G401.6 (cell line): ENCODE data around the gene DEPP1.

Experiments
- FAIRE-seq: peaks from 2 replicates; lab custom pipeline; 2012; peaks lifted over from hg19 to GRCh38; lab: Jason Lieb, UNC

DEPP1 gene

DNA sequence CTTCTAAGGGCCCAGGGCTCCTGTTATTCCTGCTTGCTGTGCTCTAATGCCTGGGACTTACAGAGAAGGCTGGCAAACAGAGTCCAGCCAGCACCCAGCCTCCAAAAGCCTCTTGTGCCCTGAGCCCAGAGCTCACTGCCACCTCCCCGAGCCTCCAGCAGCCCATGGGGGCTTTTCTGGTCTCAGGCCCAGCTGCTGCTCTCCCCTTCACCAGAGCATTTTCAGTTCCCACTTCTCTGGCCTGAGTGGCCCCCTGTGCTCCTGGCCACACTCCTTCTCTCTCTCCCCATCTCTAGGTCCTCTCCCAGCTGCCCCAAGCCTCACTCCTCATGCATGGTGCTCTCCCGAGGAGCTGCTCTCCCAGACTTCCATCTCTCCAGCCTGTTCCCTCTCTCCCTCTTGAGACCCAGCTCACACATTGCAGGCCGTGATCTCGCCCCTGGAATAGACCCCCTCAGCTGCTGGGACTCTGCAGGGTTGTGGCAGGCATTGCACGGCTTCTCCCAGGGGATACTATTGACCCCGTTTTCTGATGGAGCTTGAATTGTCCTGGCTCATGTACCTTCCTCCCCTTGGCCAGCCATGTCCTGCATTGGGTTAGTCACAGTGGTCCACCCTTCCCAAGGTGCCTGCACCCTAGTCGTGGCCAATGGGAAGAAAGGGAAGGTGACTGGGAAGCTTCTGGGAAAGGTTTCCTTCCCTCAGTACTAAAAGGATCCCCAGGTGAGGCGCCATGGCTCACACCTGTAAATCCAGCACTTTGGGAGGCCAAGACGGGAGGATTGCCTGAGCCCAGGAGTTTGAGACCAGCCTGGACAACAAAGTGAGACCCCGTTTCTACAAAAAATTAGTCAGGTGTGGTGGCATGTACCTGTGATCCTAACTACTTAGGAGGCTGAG lies 28.0 kb downstream of the DEPP1 start:
- no peak for FAIRE-seq

DNA sequence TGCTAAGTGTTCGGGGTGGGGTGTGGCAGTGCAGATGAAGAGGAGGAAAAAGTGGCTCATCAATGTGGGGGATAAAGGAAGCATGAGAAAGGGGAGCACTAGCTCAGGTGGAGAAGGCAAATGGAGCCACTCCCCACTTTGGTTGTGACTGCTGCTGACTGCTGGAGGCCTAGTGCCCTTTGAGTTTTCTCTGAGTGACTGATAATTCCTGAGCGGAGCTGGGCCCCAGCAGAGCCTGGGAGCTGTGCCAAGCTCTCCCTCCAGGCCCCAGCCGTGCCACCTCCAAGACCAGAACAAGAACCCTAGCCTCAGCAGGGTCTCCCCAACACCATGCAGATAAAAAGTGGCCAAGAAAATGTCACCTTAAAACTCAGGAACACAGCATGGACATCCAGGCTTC lies 28.7 kb downstream of the DEPP1 start:
- no peak for FAIRE-seq

DNA sequence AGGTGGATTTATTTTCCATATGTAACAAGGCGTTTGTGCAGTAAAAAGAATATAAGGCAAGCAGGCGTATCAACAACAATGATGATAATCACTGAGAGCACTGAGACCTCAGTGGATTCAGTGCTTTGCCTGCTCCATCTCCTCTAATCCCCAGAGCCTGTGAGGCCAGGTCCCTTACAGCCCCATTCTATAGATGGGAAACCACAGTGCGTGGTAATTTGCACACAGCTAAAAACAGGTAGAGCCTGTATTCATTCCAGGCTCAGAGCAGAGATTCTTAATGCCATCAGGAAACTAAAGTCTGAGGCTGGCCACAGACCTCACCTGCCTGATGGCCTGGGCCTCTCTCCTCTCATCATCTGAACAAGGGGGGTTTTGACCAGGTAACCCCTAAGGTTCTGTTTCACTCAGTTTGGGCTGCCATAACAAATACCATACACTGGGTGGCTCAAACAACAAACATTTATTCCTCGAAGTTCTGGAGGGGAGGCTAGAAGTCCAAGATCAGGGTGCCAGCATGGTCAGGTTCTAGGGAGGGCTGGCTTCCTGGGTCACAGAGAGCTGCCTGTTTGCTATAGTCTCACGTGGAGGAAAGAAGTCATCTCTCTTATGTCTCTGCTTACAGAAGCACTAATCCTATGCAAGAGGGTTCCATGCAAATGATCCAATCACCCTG lies 29.3 kb downstream of the DEPP1 start:
- FAIRE-seq: no peak

DNA sequence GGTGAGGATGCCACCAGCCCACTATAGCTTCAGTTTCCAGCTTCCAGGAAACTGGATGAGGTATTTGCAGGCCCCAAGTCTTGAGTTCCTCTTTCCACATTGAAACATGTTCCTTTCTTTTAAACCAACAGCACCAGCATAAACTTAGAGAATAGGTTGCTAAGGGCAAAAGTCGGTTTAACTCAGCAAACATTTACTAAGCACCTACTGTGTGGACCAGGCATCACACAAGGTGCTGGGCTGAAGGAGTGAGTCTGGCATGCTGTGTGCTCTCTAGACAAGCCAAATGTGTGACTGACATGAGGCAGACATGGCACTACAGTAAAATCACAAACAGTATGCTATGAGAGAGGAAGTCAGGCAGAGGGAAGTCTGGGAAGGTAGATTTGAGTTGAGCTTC lies 30.0 kb downstream of the DEPP1 start:
- FAIRE-seq: no peak

DNA sequence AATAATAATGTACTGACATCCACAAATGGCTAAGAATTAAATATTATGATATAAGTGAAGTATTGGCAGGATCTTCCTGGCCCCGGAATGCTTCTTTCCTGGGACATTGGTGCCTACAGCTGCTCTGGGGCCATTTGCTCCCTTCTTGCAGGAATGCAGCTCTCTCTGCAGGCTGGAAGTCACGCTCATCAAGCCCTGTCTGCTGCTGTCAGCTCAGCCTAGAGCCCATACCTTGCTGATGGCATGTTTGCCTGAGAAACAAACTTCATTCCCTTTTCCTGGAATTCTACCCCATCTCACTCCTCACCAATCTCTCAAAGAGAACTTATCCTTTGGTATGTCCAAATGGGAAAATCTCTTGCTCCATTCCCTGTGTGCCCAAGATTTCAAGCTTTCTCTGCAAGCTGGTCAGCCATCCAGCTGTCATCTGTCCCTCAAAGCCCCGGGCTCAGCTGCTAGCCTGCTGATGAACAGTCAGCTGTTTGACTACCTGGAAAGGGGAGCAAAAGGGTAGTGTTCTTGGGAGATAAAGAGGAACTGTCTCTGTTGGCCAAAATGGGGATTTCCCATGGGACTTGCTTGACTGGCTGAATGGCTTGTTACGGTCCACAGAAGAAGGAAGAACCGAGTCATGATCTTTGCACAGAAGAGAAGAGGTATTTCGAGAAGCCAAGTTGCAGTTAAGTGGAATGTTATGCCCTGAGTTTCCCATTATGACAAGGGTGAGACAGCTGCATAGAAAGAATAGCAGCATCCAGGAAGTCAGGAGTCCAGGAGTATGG lies 31.0 kb downstream of the DEPP1 start:
- FAIRE-seq: no peak

DNA sequence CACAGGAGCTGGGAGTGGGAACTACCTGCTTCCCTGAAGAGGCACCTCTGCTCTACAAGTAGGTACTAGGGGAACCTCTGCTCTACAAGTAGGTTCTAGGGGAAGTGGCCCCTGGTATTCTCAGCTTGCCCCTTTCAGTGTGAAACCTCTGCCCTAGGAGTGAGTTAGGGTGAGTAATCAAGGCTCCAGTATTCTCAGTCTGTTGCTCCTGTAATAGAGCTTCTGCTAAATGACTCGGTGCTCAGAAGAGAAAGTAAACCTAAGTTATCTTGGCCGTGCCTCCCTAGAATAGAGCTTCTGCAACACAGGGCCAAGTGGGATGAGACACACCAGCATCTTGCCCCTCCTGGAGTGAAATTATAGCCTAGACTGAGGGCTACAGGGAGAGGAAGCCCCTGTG lies 32.4 kb downstream of the DEPP1 start:
- FAIRE-seq: no peak

DNA sequence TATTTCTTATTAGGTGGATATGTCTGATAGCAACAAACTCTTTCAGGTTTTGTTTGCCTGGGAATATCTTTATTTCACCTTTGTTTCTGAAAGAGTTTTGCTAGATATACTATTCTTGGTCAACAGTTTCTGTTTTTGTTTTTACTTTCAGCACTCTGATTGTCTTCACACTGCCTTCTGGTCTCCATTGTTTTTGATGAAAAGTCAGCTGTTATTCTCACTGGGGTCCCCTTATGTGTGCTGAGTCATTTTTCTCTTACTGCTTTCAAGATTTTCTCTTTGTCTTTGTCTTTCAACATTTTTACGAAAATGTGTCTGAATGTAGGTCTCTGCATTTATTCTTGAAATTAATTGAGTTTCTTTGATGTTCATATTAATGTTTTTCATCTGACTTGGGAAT lies 34.3 kb downstream of the DEPP1 start:
- FAIRE-seq: no peak

DNA sequence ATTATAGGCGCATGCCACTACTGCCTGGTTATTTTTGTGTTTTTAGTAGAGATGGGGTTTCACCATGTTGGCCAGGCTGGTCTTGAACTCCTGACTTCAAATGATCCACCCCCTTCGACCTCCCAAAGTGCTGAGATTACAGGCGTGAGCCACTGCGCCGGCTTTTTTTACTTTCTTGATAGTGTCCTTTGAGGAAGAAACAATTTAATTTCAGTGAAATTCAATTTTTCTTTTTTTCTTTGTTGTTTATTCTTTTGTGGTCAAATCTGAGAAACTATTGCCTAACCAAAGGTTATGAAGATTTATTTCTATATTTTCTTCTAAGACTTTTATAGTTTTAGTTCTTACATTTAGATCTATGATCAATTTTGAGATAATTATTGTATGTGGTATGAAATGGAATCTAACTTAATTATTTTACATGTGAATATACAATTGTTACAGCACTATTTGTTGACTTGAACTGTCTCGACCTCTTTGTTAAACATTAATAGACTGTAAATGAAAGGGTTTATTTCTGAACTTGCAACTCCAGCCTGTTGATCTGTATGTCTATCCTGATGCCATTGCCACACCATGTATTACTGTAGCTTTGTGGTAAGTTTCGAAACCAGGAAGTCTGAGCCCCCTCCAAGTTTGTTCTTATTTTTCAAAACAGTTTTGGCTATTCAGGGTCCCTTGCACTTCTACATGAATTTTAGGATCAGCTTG lies 38.8 kb downstream of the DEPP1 start:
- FAIRE-seq: no peak

DNA sequence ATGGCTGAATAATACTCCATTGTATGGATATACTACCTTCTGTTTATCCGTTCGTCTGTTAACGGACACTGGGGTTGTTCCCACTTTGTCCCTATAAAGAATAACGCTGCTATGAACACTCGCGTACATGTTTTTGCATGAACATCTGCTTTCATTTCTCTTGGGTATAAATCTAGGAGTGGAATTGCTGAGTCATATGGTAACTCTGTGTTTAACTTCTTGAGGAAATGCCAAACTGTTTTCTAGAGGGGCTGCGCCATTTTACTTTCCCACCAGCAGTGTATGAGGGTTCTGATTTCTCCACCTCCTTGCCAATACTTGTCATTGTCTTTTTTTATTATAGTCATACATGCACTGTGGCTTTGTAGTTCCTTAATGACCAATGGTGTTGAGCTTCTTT lies 39.7 kb downstream of the DEPP1 start:
- FAIRE-seq: no peak

DNA sequence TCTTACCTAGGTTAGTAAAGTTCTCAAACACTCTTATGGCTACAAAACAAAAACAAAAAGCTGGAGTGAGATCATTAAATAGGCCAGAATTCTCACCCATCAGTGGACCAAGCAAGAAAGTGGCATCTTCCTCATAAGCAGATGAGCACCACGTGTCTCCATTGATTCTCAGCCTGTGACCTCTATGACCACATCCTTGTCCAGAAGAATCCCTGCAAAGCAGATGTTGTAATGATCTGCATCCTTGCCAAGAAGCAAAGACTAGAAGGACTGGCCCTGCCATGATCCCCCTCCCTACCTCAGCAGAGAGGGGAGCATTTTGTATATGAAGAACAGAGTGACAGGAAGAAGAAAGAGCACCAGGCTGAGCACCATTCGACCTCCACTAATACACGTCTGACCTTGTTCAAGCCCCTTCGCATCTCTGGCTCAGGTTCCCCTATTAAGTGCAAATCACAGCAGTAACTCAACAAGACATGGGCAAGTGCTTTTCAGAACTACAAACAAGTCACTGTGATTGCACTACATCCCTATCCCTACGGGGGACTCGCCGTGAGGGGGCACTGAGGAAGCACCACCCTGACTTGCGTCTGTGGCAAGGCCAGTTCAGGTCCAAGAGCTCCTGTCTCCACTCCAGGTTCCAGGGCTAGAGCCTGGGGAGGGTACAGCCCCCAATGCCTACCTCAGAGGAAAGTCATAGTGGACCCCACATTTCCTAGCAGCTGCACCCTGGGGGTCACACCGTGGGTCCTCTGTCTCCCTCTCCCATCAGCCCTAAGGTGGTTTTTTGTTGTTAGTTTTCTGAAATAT lies 41.2 kb downstream of the DEPP1 start:
- FAIRE-seq: no peak

DNA sequence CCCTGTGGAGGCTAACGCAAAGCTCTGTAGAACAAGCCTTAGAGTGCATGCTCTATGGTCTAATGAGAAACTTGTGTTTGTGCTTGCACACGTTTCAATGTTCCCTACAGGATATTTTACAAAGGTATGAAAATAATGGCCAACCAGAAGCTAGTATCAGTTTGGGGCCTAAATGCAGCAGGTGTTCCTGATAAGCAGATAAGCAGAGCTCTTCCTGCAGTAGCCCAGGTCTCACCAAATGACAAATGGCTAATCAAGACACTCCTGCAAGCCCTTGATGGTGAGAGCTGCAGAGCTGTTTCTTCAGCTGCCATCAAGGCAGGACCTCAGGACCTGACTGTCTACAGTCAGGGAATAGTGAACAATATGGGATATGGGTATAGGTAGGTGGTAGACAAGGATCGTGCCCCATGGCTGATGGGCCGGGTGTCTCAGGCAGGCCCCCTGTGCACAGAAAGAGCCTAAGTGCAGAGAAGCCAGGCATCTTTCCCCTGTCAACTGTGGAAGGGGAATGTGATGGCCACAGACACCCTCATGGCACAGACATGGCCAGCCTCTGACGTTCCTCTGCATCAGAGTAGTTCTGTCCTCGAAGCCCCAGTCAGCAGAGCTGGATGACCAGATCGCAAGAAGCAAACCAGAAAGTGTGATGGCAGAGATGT lies 42.2 kb downstream of the DEPP1 start:
- FAIRE-seq: no peak

DNA sequence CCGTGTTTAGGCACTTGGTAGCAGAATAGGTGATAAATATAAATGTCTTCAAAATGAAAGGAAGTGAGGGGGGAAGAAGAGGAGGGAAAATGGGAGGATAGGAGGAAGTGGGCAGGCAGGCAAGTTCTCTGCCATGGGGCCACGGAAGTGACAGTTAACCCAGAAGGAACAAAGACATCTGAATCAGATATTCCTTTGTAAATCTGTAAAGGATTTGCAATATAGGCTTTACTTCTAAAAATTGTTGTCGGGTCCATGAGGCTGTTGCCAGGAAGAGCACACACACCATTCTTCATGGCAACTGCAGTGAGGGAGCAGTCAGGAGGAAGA lies 42.7 kb downstream of the DEPP1 start:
- FAIRE-seq: no peak

DNA sequence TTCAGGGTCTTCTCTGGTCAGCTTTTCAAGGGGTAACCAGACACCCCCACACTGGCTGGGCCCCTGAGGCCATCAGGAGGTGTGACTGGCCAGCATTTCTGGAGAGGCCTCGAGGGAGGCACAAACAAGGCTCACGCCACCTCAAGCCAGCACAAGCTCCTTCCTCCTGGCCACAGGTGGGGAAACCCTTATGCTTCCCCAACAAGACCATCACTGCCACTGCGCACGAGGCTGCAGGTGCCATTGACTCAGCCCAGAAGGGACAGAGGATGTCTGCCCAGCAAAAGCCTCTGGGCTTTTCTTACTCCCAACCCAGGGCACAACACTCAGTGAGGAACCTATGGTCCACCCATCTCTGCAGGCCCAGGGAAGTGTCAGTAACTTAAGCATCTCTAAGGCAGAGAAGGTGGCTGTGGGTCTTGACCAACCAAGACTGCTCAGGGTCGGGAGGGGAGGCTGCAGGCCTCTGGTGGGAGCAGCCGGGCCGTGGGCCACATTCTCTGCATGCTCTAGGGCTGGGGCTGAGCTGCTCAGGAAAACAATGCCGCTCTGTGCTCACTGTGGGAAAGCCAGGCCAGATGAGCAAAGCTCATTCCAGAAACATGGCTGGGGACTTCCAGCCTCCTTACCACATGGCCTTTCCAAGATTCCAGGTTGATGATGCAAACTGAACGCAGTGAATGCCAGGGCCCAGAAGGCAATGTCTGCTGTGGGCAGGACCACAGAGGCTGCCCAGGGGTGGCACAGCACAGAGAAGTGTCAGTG lies 43.2 kb downstream of the DEPP1 start:
- FAIRE-seq: no peak

DNA sequence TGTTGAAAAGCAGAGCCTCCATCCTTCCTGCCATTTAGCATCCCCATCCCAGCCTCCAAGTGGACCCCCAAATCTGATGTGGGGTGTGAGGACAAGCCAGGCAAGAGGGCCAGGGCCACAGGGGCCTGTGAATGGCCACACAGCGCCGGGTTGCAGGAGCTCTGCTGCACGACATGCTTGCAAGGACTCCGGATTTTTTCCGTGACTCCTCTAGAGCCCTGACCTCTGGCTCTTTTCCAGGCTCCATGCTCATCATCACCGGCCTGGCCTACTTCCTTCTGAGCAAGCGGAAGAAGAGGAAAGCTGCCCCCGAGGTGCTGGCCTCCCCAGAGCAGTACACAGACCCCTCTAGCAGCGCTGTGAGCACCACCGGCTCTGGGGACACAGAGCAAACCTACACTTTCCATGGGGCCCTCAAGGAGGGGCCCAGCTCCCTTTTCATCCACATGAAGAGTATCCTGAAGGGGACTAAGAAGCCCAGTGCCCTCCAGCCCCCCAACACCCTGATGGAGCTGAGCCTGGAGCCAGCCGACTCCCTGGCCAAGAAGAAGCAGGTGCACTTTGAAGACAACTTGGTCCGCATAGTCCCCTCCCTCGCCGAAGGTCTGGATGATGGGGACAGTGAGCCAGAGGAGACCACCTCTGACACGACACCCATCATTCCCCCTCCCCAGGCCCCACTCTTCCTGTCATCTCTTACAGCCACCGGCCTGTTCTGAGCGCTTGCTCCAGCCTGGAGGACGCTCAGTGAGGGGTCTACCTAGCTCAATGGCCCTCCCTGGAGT lies 44.0 kb downstream of the DEPP1 start:
- no peak for FAIRE-seq

DNA sequence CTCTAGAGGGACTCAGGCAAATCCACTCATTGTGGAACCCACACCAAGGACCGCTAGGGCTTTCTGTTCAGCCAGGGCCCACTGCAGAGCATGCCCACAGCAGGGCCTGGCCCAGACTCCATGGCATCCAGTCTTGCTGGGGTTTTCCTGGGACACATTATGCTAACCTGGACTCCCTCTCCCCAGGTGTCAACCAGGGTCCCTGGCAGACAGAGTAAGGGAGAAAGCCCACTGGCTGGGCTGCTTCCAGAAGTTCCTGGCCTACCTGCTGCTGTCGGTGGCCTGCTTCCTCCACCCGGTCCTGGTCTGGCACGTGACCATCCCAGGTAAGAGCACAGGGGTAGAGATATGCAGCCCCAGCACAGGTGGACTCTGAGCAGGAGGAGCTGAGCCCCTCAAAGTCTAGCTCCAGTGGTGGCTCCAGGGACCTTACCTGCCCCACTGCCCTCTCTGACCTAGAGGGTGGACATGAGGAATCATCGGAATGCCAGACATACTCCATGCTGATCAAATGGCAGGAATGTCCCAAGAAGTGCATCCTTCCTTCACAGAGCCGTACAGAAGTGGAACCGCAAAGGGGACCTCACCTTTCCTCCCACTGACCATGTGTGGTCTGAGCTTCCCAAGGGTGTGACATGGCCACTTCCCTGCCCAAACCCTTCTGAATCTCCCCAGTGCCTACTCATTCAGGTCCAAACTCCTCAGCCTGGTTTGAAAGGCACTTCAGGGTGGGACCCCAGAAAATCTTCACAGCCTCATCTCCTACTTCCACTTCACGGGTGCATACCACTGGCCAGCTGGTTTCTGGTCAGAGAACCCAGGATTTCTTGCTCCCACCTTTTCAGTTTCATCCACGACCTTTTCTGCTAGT lies 44.9 kb downstream of the DEPP1 start:
- no peak for FAIRE-seq

DNA sequence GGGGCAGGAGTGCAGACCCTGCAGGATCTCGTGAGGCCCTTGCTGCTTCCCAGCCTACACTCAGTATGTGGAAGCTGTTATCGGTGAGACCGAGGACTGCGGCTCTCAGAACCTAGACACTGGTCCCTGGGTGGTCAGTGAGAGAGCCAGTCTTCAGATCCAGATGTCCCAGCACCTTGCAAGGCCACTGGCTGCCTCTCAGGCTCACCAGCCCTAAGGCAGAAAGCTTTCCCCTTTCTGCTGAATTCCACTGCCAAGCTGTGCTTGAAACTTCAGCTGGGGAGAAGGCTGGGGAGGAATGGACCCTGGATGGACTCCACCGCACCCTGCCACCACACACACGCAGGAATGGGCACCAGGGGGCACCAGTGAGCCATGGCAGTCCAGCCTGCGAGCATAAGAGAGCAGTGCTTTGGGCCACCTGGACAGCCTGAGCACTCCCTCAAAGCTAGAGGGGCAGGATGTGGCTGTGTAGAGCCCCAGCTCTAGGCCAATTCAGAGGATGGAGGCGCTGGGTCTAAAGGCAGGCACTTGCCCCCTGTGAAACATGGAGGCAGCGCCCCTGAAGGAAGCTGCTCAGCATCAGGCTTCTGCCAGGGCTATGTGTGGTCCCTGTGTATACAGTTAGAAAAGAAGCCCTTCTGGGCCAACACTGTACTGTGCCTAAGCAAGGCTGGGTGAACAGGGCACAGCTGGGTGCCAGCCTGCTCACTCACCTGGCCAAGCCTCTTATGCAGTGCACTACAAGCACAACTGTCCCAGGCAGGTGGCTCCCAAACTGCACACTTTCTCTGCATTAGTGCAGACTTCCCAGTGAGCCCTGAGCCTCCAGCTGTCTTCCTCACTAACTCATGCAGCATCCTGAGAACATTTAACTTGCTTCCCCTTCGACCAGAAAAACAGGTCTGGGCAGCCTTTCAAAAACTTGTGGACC lies 45.8 kb downstream of the DEPP1 start:
- no peak for FAIRE-seq
